HG02763 (cell line): ENCODE results near the gene VPS35.

Experiments used
- ATAC-seq: cut with Tn5 transposase; IDR thresholded peaks from one replicate; pipeline ENCODE4 v1.9.1; 2021; ENCODE audit warnings: mild to moderate bottlenecking, moderate library complexity; ENCODE audit not compliant: unreplicated experiment

Gene VPS35

DNA sequence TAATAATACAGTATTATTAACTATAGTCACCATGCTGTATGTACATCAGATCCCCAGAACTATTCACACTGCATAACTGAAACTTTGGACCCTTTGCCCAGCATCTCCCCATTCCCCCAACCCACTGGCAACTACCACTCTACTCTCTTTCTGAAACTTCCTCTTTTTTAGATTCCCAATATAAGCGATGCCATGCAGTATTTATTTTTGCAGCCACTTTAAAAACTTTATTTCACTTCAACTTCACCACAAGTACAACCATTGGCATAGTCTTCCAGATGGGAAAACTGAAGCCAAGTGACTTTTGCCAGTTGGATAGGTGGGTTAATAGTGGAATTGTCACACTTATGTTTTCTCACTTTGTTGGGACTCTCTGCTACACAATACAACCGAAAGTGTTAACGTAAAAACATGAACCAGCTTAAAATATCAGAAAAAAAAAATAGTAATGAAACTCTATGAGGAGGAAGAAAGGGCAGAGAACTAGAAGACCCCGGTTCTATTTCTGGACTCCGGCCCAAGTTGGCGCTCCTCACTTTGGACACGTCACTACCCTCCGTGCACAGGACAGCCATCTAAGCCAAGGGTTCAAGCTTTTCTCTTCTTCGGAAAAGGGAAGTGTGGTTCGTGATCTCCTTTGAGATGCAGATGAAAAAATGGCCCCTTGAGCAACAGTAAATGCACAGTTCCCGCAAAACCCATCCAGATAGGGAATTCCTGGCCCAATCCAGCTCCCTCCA, 68.5 kb downstream of the VPS35 start:
- ATAC-seq = peak; percentile 17

DNA sequence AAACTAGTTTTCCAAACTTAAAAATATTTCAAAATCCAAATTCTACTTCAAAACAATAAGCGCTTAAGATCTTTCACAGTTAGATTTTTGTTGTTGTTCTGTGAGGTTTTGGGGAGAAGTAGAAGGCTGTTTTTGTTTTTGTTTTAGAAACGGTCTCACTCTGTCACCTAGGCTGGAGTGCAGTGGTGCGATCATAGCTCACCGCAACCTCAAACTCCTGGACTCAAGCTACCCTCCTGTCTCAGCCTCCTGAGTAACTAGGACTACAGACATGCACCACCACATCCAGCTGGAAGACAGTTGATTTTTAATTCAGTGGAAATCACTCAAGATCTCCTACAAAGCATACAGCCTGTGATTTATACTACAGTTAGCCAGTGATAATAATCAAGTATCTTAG, 70.5 kb downstream of the VPS35 start:
- no peak for ATAC-seq

DNA sequence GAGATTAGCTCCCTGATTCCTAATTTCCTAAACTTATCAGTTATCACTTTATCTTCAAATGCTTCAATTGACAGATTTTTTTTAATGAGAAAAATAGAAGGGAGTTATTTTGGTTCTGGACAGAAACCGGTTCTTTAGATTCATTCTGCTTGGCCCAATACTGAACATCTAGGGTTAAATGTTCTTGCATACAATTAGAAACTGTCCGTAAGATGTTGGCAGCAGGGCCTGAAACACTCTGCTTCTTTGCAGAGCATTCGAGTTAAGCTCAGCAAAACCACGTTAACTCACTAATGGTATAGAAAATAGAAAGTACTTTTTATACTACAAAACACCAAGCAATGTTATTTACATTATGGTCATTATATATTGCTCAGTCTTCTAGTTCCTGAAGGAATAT, 75.0 kb downstream of the VPS35 start:
- no peak for ATAC-seq

DNA sequence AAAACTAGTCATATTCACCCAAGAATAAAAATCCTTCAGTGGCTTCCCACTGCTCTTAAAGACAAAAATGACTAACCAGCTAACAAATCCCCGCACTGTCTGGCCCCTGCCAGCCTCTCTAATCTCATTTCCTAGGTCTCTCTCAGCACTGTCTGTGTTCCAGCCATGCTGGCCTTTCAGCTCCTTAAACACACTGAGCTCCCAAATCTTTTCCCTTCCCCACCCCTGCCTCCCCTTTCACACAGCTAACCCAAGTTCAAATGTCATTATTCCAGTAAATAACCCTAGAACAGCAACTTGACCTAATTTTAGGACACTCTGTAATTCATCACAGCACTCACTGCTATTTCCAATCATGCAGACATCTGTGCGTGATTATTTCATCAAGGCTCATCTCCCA, 75.6 kb downstream of the VPS35 start:
- no peak for ATAC-seq

DNA sequence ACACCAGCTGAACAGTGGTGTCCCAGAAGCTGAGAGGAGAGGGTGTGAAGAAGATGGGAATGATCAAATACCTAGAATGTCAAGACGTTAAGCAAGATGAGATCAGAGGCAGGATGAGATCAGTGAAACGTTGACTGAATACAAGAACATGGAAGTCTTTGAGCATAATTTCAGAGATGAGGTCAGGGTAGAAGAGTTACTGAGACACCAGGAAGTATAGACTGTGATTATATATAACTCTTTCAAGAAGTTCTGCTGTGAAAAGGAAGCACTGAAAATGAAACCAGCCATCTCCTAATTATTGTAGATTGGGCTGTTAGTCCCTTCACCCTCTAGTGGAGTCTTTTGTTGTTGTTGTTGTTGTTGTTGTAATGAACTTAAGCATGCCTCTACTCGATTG, 76.9 kb downstream of the VPS35 start:
- peak; percentile 63 for ATAC-seq

DNA sequence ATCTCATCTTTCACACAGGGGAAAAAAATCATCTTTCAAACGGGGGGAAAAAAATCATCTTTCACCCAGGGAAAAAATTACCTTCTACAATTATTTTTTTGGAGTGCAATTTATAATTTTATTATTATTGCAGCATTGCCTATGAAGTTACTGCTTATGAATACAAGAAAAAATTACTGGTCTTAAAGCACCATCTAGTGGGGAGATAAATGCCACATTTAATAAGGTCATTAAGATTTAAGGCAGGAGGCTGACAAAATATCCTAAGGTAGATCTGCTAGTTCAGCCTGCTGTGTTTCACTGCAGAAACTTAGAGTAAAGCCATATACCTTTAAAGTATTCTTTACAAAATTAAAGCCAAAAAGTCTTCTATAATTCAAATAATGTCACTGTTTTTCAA, 81.4 kb downstream of the VPS35 start:
- ATAC-seq = no peak

DNA sequence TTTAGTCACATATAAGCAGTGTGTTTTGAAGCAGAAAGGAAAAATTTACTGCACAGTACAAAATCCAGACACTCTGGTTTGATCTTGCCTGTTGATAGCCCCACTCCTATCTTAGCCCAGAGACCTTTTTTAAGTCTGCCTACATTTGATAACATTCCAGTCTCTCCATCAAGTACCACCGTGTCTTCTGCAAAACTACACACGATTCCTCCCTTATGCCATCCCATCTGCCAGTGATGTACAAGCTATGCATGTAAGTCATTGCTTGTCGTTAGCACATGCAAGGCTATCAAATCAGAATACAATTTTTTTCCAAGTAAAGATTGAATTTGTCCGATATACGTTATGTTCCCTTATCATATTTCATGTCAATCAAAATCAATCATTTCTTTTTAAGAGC, 82.7 kb downstream of the VPS35 start:
- no peak for ATAC-seq
